HG03175 (cell line): ENCODE data around the gene EIF4B.

Experiments used
- ATAC-seq: cut with Tn5 transposase; IDR thresholded peaks from one replicate; pipeline ENCODE4 v1.9.1; 2021; ENCODE audit warnings: mild to moderate bottlenecking, moderate library complexity; ENCODE audit not compliant: unreplicated experiment

The EIF4B gene

DNA sequence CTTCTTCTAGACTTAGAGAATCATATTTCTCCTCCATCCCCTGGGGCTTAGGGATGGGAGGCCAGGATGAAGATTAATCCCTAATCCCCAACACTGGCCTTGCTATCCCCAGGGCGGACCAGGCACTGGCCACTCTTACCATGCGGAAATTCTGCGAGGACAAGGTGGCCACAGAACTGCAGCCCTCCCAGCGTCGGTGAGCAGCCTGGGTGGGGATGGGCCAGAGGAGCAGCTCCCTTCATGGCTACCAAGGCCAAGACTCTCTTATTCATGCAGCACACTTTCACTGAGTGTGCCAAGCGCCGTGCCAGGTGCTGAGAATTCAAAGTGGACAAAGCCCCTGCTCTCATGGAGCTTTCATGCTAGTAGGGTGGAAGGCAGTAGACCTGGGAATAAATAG is 50.6 kb downstream of the EIF4B start:
- ATAC-seq: no peak

DNA sequence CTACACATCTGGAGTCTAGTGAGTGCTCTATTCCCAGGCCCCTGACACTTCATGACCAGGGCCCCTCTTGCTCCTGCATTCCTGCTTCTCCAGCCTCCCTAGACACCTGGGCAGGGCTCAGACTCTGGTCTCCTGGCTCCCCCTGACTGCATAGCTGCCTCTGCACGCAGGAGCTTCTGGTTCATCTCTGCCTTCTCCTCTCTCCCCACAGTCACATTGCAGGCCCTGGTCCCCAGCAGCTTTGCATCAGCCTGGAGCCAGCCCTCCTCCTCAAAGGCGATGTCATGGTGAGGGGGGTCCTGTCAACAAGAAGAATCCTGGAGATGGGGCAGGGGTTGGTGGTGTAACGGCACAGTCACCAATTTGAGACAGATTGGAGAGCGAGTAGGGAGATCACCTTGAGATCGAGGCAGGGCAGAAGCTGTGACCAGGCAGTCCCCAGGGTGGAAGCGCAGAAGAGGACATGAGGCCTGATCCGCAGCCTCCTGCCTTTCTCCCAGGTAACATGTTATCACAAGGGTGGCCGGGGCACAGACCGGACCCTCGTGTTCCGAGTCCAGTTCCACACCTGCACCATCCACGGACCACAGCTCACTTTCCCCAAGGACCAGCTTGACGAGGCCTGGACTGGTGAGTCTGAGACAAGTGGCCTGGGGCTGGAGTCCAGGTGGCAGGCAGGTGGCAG is 51.7 kb downstream of the EIF4B start:
- no peak for ATAC-seq

DNA sequence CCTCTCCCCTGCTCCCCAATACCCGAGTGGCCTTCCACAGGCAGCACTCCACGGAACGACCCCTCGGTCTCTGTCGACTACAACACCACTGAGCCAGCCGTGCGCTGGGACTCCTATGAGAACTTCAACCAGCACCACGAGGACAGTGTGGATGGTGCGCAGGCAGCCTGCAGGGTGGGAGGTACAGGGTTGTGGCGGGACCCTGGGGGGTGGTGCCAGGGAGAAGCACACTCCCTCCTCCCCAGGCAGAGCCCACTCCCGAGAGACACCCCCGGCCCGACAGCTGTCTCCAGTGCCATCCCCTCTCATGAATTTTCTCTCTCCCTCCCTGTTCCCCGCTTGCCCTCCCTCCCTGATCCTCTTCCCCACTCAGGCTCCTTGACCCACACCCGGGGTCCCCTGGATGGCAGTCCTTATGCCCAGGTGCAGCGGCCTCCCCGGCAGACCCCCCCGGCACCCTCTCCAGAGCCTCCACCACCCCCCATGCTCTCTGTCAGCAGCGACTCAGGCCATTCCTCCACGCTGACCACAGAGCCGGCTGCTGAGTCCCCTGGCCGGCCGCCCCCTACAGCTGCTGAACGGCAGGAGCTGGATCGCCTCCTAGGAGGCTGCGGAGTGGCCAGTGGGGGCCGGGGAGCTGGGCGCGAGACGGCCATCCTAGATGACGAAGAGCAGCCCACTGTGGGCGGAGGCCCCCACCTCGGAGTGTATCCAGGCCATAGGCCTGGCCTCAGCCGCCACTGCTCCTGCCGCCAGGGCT is 52.6 kb downstream of the EIF4B start:
- ATAC-seq: no peak

DNA sequence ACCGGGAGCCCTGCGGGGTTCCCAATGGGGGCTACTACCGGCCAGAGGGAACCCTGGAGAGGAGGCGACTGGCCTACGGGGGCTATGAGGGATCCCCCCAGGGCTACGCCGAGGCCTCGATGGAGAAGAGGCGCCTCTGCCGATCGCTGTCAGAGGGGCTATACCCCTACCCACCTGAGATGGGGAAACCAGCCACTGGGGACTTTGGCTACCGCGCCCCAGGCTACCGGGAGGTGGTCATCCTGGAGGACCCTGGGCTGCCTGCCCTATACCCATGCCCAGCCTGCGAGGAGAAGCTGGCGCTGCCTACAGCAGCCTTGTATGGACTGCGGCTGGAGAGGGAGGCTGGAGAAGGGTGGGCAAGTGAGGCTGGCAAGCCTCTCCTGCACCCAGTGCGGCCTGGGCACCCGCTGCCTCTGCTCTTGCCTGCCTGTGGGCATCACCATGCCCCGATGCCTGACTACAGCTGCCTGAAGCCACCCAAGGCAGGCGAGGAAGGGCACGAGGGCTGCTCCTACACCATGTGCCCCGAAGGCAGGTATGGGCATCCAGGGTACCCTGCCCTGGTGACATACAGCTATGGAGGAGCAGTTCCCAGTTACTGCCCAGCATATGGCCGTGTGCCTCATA is 53.3 kb downstream of the EIF4B start:
- no peak for ATAC-seq

DNA sequence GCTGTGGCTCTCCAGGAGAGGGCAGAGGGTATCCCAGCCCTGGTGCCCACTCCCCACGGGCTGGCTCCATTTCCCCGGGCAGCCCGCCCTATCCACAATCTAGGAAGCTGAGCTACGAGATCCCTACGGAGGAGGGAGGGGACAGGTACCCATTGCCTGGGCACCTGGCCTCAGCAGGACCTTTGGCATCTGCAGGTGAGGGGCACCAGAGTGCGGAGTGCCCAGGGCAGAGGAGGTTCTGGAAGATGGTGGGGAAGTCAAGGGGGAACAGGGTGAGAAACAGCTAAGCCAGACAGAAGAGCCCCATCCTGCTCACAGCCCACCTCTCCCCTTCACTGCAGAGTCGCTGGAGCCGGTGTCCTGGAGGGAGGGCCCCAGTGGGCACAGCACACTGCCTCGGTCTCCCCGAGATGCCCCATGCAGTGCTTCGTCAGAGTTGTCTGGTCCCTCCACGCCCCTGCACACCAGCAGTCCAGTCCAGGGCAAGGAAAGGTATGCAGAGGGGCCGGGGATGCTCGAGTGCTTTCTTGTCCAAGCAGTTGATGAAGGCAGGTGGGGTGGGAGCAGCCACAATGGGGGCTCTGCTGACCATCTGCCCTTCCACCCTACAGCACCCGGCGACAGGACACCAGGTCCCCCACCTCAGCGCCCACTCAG is 53.9 kb downstream of the EIF4B start:
- ATAC-seq: no peak

DNA sequence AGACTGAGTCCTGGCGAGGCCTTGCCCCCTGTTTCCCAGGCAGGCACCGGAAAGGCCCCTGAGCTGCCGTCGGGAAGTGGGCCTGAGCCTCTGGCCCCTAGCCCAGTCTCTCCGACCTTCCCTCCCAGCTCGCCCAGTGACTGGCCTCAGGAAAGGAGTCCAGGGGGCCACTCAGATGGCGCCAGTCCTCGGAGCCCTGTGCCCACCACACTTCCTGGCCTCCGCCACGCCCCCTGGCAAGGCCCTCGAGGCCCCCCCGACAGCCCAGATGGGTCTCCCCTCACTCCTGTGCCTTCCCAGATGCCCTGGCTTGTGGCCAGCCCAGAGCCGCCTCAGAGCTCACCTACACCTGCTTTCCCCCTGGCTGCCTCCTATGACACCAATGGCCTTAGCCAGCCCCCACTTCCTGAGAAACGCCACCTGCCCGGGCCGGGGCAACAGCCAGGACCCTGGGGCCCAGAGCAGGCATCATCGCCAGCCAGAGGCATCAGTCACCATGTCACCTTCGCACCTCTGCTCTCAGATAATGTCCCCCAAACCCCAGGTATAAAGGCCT is 54.5 kb downstream of the EIF4B start:
- no peak for ATAC-seq

DNA sequence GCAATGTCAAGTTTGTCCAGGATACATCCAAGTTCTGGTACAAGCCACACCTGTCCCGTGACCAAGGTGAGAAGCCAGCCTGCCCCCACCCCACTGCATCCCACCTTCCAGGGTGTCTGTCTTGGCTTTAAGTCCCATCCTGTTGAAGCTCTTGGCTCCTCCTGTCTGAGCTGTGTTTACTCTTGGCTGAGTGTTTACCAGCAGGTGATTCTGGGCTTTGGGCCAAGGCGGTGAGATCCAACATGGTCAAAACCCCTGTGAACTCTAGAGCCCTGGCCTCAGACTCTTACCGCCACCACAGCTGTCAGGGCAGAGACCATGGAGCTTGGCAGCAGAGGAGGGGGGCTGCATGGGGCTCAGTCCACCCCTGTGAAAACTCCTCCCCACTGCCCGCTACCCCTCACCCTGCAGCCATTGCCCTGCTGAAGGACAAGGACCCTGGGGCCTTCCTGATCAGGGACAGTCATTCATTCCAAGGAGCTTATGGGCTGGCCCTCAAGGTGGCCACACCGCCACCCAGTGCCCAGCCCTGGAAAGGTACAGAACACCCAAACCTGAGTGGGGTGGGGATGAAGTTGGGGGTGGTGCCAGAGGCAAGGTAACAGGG is 55.3 kb downstream of the EIF4B start:
- ATAC-seq: no peak

DNA sequence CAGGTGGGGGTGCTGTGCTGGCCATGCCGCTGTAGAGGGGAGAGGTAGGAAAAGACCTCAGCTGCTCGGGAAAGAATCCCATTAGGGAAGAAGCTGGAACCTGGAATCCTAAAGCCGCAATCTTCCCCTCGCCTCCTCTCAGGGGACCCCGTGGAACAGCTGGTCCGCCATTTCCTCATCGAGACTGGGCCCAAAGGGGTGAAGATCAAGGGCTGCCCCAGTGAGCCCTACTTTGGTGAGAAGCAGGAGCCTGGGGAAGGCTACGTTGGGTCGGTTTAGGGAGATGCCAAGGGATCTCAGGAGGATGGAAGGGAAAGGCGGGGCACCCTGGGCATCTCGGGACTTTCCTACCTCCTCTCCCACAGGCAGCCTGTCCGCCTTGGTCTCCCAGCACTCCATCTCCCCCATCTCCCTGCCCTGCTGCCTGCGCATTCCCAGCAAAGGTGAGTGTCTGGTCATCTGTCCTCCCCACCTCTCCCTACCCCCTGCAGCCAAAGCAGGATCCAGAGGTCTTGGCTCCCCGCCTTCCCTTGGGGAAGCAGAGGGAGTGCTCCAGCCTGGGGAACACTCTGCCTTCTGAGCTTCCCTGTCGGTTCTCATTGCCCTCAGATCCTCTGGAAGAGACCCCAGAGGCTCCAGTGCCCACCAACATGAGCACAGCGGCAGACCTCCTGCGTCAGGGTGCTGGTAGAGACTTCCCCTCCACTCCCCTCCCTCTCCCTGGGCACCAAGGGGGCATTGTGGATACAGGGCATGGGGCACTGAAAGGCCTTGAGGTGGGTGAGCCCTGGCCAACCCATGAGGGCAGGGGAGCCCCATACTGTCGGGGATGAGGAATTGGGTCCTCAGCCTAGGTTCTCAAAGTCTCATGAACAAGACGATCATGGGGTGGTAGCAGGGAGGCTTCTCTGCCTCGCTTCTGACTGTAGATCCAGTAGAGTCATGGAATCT is 56.0 kb downstream of the EIF4B start:
- ATAC-seq: no peak

DNA sequence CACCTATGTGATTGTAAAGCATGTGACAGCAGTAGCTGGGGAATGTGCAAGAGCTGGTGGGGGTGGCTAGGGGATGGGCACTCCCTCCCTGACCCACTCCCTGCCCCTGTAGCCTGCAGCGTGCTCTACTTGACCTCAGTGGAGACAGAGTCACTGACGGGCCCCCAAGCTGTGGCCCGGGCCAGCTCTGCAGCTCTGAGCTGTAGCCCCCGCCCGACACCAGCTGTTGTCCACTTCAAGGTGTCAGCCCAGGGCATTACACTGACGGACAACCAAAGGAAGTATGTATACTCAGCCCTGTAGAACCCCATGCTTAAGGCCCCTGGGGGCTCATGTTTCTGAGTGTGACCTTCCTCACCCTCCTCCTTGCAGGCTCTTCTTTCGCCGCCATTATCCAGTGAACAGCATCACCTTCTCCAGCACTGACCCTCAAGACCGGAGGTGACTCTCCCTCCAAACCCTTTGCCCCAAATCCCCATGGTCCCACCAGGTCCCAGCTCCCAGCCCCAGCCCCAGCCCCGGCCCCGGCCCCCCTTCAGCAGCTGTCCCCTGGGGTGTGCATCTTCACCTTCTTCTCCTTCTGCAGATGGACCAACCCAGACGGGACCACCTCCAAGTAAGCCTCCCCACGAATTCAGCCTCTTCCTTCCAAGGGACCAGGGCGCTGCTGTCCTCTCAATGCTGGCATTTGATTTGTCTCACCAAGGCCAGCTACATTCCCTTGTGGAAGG is 56.9 kb downstream of the EIF4B start:
- no peak for ATAC-seq

DNA sequence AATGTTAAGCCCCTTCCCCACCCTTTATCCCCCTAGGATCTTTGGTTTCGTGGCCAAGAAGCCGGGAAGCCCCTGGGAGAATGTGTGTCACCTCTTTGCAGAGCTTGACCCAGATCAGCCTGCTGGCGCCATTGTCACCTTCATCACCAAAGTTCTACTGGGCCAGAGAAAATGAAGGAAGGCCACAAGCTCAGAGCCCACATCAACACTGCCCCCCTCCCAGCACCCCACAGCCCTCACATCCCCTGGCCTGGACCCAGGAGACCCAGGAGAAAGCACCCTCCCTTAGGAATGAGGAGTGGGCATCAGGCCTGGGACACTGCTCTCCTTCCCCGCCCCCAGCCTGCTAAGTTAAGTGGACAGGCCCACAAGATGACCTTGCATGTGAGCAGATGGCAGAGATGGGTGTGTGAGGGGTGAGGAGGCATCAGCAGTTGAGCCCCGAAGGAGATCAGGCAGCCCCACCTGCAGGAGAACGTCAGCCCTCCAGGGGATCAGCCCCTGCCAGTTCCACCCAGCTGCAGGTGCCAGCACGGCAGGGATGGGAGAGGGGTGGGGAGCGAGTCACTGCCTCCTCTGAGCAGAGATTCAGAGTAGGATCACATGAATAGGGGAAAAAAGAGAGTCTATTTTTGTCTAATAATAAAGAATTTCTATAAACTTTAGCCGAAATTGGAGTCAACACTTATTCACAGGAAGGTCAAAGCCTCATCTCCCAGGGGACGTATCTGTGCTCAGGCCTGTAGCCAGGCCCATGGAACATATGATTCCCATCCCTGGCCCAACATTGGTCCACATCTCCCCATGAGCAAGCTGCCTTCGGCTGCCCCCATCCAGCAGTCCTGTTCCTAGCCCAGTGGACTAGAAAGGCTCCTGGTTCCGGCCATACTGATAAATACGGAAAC is 57.7 kb downstream of the EIF4B start:
- ATAC-seq: no peak

DNA sequence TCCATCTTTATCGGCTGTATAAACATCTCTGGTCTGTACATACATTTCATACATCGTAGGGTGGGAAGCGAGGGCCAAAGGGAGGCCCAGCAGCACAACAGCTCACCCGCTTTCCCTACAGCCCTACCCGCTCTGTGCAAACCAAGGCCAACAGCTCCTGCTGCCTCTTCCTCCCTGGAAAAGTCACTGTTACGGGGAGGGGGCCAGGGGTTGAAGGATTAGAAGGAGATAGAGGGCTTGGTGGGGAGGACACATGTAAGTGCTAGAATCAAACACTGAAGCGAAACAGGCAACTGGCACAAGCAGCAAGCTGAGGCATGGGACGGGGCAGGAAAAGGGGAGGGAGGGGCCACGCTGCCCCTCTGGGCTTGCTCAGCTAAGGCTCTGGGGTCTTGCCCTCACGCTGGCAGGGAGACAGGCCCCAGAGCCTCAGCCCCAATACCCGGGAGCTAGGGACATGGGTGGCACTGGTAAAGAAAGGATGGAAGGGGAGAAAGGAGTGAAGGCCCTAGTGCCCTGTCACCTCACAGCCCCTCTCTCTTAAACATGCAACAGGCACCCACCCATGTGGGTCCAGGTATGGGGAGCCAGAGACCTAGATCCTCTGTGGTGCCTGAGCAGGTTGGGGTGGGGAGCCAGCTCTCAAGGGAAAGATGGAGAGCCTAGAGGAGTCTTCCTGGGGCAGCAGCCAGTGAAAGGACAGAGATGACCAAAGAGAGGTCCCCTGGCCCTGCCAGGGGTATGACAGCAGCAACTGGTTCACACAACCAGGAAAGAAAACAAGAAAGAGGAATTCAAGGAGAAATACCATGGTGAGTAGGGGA is 58.6 kb downstream of the EIF4B start:
- no peak for ATAC-seq

DNA sequence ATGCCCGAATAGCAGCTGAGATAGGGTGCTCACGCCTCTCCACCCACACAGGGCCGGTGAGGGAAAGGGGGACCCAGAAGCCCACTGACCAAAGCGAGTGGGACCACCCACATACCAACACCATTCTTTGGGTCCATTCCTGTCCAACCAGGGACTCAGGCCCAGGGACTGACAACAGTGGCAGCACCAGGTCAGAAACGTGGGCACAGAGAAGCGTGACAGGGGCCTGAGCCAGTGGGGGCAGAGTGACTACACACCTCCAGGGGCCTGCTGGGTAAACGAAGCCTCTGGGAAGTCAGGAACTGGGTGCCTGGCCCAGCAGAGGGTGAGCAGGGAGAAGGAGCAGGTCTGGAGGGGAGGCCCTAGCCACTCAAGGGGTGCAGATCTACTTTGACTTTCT is 59.2 kb downstream of the EIF4B start:
- no peak for ATAC-seq

DNA sequence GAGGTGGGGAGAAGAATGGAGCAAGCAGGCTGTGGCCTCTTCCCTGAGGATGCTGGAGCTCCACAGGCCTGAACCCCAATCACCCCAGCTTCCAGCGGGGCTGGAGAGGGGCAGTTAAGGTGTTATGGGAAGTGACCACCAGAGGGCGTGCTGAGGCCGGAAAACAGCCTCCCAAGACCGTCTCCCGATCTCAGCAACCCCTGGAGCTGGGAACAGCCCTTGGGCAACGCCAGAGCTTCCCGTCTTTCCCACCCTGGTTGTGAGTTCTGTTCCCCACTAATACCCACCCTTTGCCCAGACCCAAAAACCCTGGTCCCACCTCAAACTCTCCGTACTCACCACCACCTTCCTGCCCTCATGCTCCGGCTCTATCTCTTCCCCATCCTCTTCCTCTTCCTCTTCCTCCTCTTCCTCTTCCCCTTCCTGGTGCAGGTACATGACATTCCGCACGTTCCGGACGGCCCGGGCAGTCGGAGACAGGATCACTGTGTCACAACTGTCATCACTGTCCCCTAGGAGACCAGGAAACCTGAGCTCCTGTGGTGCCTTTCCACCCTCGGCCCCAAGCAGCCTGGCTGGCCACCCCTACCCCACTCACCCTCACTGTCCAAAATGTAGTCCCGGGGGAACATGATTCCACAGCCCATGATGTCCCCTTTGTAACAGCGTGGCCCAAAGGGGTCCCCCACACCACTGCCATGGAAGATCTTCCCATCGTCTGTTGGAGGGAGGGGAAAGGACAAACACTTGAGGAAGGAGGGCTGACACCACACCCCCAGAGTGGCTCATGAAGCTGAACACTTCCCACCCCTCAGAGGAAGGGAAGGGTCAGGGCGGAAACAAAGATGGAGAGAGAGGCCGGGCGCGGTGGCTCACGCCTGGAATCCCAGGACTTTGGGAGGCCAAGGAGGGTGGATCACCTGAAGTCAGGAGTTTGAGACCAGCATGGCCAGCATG is 60.0 kb downstream of the EIF4B start:
- no peak for ATAC-seq

DNA sequence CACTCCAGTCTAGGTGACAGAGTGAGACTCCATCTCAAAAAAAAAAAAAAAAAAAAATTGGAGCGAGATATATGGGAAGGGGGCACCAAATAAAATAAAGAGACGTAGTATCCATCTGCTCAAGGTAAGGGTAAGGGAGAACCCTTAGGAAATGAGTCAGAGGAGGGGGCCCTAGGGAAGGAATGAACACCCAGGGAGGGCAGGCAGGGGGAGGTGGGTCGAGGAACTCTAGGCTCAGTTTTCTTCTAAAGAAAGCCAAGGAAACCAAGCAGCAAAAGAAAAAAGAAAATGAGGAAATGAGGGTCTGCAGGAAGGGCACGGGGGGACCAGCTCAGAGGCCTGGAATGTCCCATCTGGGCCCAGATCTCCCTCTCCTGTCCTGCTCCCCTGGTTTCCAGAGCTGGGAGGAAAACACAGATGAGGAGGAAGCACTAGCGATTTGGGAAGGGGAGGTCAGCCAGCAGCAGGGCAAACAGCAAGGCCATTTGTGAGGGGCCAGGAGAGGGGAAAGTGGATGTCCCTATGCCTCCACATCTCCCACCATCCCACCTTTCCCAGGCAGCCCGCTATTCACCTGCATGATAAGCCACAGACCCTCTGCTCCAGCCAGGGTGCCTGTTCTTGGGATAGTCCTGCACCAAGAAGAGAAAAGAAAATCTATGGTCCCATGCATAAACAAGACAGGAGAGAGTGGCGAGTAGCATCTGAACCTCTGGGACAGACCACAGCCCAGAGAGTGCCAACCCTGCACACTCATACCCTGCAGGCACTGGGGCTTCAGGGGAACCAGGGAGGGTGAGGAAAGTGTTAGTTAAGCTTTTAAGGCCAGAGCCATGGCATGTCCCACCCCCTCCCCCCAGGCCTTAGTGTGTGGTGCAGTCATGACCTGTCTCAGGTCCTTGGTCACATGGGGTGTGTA is 61.1 kb downstream of the EIF4B start:
- no peak for ATAC-seq
